NCI-H2227 (cell line): ENCODE measurements around the gene KIF7.

Experiments
- DNase-seq: peaks from one replicate; lab custom pipeline; 2025; ENCODE audit not compliant: unreplicated experiment; lab: John Stamatoyannopoulos, UW

The KIF7 gene

DNA sequence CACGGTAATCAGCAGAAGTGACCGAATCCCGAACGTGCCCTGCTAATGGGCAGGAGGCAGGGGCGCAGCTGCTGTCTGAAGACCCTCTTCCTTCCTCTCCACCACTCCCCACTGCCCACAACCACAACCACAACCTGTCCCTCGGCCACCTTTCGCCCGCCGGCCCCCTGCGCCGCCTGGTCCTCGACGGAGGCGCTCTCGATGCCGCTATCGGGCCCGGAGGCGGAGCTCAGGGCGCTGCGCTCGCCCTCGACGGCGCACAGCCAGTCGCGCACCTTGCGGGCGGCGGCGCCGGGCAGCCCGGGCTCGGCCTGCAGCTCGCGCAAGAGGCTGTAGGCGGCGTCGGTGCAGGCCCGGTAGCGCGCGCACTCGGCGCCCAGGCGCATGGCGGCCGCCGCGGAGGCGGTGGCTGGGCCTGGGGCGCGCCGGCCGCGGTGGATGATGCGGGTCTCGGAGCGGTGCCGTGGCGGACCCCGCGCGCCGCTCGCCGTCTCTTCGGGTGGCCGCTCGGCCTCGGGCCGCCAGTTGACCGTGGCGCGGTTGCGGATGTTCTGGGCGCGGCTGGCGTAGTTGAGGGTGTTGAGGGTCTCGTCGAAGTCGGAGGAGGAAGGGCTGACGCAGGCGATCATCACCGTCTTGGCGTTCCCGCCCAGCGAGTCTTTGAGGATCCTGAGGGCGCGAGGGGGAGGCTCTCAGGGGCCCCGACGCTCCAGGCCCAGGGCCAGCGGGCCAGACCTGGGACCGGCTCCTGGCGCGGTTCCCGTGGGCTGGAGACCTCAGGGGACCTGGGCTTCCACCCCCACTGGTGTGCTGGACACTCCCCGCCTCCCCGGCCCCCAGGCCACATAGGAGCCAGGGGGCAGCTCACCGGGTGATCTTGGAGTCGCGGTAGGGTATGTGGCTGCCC lies 6.9 kb downstream of the KIF7 start:
- no peak for DNase-seq

DNA sequence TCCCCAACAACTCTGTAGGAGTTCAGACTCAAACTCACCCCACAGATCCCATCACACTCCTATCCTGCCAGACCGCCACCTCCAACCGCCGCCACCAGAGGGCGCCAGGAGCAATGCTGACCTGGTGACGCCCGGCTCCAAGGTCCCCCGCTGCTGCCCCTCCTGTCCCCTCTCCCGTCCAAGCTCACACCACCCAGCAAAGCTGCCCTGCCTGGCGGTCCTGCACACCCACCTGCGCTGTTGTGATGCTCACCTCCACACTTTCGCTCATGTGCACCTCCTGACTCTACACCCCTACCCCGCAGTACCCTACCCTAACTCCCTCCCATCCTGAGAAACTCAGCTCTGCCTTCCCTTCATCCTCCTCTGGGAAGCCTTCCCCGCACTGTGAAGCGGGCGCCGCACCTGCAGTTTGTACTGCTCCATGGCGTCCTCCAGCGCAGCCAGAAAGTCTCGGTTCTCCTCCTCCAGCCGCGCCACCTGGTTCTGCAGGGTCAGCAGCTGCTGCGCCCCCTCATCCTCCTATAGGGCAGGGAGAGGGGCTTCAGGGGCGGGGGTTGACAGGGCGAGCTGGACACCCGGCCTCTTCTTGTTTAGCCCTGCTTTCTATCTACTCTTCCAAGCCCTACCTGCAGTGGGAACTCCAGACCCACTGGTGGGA lies 7.9 kb downstream of the KIF7 start:
- no peak for DNase-seq

DNA sequence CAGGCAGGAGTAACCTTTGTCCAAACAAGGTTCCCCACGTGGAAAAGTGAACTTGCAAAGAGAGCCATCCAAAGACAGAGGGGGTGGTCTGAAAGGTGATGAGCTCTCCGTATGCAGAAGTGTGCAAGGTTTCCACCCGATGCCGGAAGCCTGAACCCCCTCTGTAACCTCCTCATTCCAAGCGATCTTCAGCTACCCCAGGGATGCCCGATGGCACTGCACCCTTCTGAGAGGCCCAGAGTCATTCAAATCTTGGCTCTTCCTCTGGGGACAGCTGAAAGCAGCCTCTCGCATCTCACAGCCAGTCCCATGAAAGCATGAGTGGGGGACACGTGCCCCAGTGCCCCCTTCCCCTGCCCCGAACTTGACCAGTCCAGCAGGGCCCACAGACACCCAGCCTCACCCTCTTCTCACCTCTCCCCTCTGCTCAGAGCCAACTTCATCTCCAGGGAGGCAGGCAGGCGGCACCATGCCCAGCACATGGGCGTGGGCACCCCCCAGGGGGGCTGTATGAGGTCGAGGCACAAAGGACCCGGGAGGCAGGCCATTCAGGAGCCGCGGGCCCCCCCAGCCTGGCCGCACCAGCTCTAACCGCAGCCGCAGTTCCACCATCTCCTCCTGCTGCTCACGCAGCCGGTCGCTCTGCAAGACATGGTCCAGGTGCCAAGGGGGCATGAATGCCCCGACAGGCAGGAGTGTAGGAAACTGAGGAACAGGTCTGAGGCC lies 8.7 kb downstream of the KIF7 start:
- no peak for DNase-seq

DNA sequence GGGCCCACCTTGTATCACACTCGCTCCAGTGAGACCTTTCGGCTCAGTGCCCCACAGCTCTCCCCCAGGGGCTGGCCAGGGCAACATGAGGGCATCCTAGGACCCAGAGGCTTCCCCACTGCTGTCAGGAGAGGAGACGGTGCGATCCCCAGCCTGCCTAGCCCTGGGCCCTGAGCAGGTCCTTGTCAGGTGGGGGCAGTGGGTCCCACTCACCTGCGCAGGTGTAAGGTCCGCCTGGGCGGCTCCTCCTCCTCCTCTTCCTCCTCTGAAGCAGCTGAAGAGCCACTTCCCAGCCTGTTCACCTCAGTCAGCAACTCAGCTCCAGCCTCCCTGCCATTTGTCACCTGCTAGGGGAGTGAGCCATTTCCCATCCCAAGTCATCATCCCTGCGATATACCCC lies 9.6 kb downstream of the KIF7 start:
- DNase-seq = no peak

DNA sequence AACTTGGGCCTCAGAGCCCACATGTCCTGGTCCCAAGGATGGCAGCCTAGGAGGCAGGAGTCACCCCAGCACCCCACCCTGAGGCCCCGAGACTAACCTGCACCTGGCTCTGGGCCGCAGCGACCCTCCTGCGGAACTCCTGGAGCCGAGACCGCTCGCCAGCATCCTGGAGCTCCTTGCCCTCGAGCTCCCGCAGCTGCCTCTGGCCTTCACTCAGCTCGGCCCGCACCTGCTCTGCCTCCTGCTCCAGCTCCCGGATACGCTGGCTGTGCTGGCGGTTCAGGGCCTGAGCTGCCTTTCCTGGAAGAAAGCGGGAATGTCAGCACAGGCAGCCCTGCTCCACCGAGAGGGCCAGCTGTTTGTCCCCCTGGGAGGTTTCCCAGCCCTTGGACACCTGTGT lies 13.2 kb downstream of the KIF7 start:
- no peak for DNase-seq

DNA sequence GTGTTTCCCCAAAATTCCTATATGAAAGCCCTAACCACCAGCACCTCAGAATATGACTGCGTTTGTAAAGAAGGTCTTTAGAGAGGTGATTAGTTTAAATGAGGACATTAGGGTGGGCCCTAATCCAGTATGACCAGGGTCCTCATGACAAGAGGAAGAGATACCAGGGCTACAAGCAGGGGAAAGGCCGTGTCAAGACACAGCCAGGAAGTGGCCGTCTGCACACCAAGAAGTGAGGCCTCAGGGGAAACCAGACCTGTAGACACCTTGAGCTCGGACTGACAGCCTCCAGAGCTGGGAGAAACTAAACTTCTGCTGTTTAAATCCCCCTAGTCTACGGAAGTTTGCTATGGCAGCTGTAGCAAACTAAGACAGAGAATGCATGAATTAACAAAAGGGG lies 14.2 kb downstream of the KIF7 start:
- DNase-seq = no peak

DNA sequence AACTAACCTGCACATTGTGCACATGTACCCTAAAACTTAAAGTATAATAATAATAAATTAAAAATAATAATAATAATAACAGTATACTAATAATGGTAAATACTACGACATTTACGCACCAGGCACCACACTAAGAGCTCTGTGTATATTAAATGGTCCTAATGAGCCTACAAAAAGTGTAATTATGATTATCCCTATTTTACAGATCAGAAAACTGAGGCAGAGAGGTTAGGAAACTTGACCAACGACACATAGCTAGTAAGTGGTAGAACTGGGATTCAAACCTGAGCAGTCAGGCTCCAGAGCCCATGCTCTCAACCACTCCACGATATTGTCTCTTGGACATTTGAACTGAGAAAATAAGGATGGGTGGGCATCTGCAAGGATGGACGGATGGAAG lies 15.0 kb downstream of the KIF7 start:
- no peak for DNase-seq

DNA sequence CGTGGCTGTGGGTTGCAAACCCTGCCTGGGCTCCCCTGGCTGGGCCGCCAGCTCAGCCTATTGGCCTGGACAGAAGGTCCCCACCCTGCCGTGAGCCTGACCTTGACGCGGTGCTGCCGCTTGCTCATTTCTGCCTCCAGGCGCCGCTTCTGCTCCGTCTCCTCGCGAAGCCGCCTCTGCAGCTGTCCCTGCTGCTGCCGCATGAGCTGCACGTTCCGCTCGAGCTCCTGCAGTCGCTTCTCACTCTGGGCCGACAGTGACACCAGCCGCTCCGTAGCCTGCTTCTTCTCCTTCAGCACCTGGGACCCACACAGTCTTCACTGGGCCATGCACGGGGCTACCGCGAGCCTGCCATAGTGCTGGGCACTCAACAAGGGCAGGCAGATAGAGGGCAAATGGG lies 21.7 kb downstream of the KIF7 start:
- no peak for DNase-seq

DNA sequence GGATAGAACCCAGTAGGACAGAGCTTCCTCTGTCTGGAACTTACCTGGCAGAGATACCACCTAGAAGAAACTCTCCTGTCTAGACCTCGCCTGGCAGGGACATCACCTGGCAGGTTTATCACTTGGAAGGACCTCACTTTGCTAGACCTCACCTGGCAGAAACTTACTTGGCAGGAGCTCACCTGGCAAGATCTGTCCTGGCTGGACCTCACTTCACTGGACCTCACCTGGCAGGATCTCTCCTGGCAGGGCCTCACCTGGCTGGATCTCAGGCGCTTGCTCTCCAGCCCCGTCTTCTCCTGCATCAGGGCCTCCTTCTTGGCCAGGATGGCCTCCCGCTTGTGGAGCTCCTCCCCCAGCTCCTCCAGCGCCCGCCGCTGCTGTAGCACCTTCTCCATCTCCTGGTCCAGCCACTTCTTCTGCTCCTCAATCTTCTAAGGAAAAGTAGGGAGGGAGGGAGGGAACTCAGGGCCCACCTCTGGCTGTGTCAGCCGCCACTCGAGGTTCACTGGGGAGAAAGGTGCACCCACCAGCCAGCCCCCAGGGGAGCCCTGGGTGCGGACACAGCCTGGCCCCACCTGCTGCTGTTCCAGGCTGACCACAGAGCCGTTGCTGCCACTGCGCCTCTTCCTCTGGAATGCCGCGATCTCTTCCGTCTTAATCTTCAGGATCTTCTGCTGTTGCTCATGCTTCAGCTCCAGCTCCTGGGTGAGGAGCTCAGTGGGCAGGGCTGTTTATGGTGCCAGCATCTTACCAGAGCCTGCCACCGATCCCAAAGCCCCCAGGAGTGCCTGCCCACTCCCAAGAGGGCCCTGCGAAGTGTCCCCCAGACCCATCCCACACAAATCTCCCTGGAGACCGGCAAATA lies 22.5 kb downstream of the KIF7 start:
- DNase-seq = no peak

DNA sequence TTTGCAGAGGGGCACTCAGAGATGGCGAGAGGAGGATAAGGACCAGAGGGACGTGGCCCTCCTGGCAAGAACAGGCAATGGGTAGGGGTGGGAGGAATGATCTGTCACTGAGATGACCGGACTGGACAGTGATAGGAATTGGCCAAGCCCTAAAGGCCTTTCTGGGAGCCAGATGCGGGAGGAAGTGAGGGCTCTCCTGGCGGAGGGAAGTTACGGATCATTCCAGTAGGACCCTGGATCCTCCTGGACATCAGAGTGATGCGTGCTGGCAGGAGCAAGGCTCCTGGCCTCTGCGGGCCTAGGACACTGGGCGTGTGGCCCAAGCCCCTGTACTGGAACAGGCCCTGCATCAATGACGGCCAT lies 23.4 kb downstream of the KIF7 start:
- no peak for DNase-seq

DNA sequence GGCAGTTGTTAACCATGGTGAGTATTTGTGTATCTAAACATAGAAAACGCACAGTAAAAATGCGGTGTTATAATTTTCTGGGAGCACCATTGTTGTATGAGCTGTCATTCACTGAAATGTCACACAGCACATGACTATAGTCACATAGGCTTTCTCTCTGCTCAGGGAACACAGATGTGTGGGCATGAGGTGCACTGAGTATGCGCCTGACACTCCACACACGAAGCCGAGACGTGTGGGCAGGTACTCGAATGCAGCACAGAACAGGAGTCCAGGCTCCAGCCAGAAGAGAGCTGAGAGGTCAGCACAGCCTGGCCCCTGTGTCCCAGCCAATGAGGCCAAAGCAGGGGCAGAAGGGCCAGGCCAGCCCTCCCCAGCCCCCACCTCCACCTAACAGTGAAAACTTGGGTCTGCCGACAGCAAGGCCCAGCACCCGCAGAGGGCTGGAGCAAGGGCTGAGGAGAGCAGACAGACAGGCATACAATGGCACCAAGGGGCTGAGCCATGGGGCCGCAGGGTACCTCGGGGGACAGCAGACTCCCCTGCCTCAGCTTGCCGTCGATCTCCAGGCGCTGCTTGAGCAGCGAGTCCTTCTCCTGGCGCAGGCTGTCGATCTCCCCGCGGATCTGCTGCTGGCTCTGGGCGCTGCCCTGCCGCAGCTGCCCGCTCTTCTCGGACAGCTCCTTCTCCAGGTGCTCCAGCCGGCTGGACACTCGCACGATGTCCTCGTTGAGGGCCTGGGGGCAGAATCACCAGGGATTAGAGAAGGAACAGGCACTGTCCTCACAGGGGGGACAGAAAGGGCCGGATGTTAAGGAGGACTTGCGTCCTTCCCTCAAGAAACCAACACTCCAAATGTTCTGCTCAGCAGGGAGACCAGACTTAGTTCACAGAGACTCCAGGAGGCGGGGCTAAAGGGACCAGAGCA lies 24.0 kb downstream of the KIF7 start:
- DNase-seq = no peak

DNA sequence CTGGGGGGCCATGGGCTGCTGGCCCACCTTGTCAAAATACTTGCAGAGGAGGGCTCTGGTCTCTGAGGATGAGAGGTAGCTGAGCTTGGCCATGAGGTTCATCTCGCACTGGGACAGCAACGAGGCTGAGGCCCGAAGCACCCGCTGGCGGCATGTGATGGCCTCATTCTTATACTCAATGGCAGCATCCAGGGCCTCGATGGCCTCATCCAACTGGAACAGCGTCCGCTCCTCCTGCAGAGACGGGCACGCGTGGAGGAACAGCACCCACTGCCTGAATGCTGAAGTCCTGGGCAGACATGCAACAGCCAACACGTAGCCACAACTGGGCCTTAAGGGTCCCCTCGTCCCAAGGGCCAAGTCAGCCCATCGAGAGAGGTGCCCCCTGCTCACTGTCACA lies 25.0 kb downstream of the KIF7 start:
- DNase-seq = no peak

DNA sequence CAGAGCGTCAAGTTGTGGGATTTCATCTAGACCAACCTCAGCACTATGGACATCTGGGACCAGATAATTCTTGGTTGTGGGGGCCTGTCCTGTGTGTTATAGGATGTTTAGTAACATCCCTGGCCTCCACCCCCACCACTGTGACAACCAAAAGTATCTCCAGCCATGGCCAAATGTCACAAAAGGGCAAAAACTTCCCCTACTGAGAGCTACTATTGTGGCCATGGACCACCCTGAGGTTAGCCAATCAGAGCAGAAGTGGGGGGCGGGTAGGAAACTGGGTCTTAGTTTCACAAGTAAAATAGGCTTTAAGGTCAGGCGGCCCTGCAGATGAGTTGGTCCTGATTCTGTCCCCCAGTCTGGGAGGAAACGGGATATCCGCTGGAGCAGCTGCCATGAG lies 25.4 kb downstream of the KIF7 start:
- no peak for DNase-seq

DNA sequence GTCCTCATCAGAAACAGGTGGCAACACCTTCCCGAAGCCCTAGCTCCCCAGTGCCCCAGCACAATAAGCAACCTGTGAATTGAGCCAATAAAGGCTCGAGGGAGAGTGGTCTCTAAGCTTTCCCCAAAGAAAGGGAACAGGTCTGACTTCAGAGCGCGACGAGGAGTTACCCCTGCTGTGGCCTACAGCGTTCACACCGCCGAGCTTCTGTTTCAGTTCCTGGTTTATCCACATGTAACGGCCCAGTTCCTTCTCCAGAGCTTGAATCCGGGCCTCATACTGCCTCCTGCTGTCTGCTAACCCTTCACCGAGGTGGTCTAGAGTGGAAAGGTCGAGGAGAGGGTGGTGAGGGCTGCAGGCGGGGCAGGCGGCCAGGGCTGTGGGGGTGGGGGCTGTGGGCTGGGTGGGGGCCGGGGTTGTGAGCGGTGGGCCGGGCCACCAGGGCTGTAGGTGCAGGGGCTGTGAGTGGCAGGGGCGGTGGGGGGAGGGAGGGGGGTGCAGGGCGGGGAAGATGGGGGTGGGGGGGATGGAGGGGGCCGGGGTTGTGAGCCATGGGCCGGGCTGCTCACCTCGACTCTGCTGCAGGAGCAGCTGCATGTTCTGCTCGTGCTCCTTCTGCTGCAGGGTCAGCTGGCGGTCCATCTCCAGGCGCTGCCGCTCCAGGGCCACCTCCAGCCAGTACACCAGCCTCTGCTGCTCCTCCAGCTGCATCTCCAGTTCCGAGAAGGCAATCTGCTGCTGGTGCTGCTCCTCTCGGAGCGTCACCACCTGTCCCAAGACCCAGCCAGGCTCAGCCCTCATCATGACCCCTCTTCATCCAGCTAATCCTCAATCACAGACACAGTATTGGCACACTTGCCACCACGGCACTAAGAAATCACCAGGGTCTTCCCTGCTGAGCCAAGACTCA lies 26.2 kb downstream of the KIF7 start:
- no peak for DNase-seq

DNA sequence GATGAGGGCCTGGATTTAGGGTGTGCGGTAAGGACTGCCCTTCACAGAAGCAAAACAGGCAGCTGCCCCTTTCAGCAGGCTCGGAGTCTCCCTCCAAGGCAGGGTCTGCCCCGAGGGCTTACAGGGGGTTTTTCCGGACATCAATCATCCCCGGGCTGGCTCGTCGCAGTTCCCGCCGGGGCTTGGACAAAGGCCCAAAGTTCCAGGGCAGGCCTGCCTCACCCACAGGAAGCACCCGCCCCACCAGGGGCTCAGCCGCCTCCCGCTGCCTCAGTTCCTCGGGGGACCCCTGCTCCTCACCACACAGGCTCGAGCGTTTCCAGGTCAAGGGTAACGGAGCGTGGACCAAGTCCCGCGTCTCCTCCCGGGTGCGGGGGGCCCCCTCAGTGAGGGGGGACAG lies 27.0 kb downstream of the KIF7 start:
- DNase-seq = no peak

DNA sequence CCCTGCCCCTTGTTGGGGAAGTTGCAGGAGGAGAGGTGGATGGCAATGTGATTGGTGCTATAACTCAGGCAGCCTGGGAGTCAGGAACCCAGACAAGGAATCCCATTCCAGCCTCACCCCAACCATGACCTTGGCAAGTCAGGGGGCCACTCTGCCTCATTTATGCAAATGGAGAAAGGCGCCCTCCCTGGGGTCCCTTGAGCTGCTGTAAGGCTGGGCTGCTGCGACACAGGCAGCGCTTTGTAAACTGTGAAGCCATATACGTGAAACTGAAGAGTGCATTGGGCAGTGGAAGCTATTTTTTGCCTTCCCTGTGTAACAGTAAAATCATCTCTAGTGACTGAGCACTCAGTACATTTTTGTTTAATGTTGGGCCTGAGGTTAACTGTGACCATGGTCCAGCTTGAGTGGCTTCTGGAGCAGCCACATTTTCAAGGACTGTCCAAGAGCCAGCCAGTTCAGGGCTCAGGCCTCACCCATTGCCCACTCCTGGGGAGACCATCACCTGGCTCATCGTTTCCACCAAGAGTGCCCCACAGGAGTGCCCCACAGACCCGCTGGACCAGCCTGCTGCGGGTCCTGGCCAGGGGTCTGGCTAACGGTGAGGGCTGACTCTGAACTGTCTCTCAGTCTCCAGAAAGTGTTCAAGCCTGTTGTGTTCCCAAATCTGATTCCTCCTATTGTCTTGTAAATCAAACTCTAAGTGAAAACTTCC lies 27.9 kb downstream of the KIF7 start:
- DNase-seq = no peak

DNA sequence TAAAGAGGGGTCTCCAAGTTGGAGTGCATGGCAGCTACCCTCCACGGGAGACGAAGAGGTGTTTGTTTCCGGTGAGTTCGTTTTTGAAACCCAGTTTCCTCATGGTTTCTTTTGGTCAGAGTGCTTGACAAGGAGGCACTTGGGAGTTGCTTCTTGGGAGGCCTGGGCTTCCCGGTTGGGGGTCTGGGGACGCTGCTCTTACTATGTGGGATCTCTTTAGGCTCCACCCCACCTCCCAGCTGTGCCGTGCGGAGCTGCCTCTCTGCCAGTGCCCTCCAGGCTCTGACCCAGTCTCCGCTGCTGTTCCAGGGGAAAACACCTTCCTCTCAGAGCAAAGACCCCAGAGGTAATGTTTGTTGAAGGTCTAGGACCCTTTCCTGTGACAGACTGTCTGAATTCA lies 29.6 kb downstream of the KIF7 start:
- DNase-seq = no peak

DNA sequence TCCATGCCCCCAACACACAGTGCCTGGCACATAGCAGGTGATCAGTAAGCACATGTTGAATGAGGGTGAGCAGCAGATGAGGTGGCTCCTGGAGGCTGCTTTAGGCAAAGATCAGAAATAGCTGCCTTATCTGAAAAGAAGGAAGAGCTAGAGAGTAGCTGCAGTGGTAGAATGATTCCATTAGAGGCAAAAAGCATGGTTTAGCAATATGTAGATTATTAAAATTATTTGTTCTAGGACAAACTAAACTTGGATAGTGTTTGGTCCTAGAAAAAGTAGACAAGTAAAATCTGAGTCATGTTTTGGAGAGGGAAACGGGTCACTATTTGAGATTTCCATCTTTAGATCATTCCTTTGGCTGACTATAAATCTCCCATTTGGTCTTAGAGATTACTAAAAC lies 32.1 kb downstream of the KIF7 start:
- DNase-seq = no peak
